Vagina (tissue), 2 donors: ENCODE data around the gene MYH11.

Experiments
- CTCF ChIP-seq, 3 experiments: fragments of 450-650 bp in 2 of 3; fragments of 200-600 bp in 1 of 3; sonication (generic) in 1 of 3; IDR thresholded peaks; one replicate each; pipeline ENCODE4 v1.5.1; 2017 to 2019; ENCODE audit warnings: antibody characterized with exemption in 3 of 3, mild to moderate bottlenecking in 2 of 3, moderate library complexity in 2 of 3
- POLR2A ChIP-seq, 2 donors: fragments of 450-650 bp; IDR thresholded peaks; one replicate each; pipeline ENCODE4 v1.6.1; 2017; ENCODE audit warnings: antibody characterized with exemption in 2 of 2, mild to moderate bottlenecking in 2 of 2, moderate library complexity in 2 of 2
- POLR2AphosphoS5 ChIP-seq, 2 donors: sonication (generic); formaldehyde crosslinking; IDR thresholded peaks; one replicate each; pipeline ENCODE4 v1.9.0; 2017; ENCODE audit warnings: antibody characterized with exemption in 2 of 2, mild to moderate bottlenecking in 2 of 2, low read depth in 1 of 2; ENCODE audit not compliant: insufficient read depth in 1 of 2

DNA sequence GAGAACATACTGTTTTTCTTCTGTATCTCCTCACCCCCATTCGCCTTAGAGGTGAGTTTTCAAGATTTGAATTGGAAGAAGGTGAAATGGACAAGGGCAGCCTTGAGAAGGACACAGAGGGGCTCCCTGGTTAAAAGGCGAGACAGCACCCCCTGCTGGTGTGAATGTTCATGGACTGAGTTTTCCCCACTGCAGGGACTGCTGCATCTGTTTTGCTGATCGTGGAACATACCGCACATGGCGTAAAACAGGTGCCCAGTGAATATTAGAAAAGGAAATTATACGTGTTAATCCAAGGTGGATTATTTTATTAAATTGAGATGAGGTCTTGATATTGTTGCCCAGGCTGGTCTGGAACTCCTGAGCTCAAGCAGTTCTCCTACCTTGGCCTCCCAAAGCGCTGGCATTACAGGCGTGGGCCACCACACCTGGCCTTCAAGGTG lies 152.3 kb downstream of the MYH11 start:
- peak; percentile 61 to 73 (median 62) for TF ChIP-seq CTCF (IDR thresholded peaks at IDR 0.05)
- TF ChIP-seq POLR2A (IDR thresholded peaks at IDR 0.05): no peak
- TF ChIP-seq POLR2AphosphoS5 (IDR thresholded peaks at IDR 0.05; ENCODE audit: insufficient read depth in 1 of 2, low read depth in 1 of 2): no peak
